DND-41 (cell line): ENCODE data around the gene SDR9C7.
"Not testable (repeated sequence)": the region's sequence is repeated elsewhere in the genome, so short reads cannot be mapped to it uniquely, and the experiment has no call there.

Experiments used
- ATAC-seq: fragments of 200-7000 bp; cut with Tn5 transposase; 3 replicates; pipeline ENCODE4 v1.9.1; 2021; ENCODE audit warnings: low read depth; ENCODE audit not compliant: insufficient read depth
- DNase-seq: peaks from one replicate; pipeline ENCODE4 v3.0.0-alpha.2; 2020
- H2AFZ ChIP-seq: 2 replicates; pipeline ENCODE4 v1.6.0; 2012; ENCODE audit warnings: low read depth, low read length
- H3K27ac ChIP-seq: 2 replicates; pipeline ENCODE4 v1.5.1; 2012; ENCODE audit warnings: low read length, inconsistent platforms
- H3K27me3 ChIP-seq: fragments of 200-600 bp; sonication (generic); 2 replicates; pipeline ENCODE4 v1.6.0; 2012; ENCODE audit warnings: low read length, mild to moderate bottlenecking, inconsistent platforms; ENCODE audit not compliant: insufficient read depth, poor library complexity
- H3K36me3 ChIP-seq: 2 replicates; pipeline ENCODE4 v1.5.1; 2012; ENCODE audit warnings: low read length, inconsistent platforms; ENCODE audit not compliant: insufficient read depth
- H3K4me1 ChIP-seq: 2 replicates; pipeline ENCODE4 v1.5.1; 2012; ENCODE audit warnings: mild to moderate bottlenecking, low read length; ENCODE audit not compliant: insufficient read depth
- H3K4me2 ChIP-seq: 2 replicates; pipeline ENCODE4 v1.6.0; 2012; ENCODE audit warnings: mild to moderate bottlenecking, moderate library complexity, low read length, inconsistent platforms; ENCODE audit not compliant: insufficient read depth
- H3K4me3 ChIP-seq, 2 experiments: fragments of 200-600 bp in 1 of 2; shearing (Covaris generic) in 1 of 2; 2 replicates each; pipeline ENCODE4 v1.5.1; 2012 to 2016; ENCODE audit warnings: inconsistent platforms in 2 of 2, low read length in 2 of 2, mild to moderate bottlenecking in 2 of 2, low read depth in 1 of 2, moderate library complexity in 1 of 2
- H3K79me2 ChIP-seq: 2 replicates; pipeline ENCODE4 v1.6.0; 2012; ENCODE audit warnings: low read length, inconsistent platforms; ENCODE audit not compliant: insufficient read depth
- H3K9ac ChIP-seq: 2 replicates; pipeline ENCODE4 v1.6.0; 2012; ENCODE audit warnings: low read depth, mild to moderate bottlenecking, inconsistent platforms, low read length, moderate library complexity
- H3K9me3 ChIP-seq: 2 replicates; pipeline ENCODE4 v1.5.1; 2012; ENCODE audit warnings: low read length, moderate library complexity, mild to moderate bottlenecking, inconsistent platforms; ENCODE audit not compliant: insufficient read depth, severe bottlenecking
- H4K20me1 ChIP-seq: 2 replicates; pipeline ENCODE4 v1.6.0; 2012; ENCODE audit warnings: low read length; ENCODE audit not compliant: insufficient read depth
- EZH2 ChIP-seq: IDR thresholded peaks from 3 replicates; pipeline ENCODE4 v1.6.1; 2012; ENCODE audit warnings: borderline replicate concordance, low read depth, mild to moderate bottlenecking, moderate library complexity, low read length, inconsistent platforms; ENCODE audit not compliant: severe bottlenecking
- TF ChIP-seq, protein P1 (sequence below): IDR thresholded peaks from 2 replicates; pipeline ENCODE4 v1.5.1; 2012; ENCODE audit warnings: borderline replicate concordance, low read length, moderate library complexity, mild to moderate bottlenecking; ENCODE audit not compliant: poor library complexity, severe bottlenecking; ENCODE audit errors: extremely low read depth

The SDR9C7 gene

DNA sequence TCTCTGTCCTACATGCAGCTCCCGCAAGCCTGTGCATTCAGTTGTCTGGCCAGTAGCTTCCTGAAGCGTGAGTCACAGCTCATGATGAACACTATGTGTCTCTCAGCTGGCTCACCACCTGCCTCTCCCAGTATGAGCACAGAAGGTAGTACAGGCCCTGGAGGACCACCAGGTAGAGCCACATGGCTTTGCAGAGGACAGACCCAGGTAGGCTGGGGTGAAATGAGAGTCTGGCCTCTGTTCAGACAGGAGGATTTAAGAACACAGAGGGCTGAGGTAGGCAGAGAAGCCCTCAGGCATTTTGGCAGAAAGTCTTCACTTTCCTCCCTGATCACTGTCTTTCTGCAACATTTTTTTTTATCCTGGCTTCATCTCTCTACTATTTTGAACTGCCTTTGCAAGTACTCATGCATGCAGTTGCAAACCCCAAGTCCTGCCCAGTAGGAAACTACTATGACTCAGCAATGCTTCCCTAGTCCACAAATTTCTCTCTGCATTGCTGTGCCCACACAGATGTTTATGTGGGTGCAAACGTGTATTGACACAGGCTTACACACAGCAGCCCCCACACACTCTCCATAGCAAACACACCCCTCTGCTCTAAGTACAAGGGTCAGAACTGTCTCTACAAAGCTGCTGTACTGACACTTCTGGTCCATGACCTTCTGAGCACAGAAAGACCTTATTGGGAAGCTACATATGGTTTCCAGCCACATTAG is 7.2 kb upstream of the SDR9C7 start:
- H2AFZ ChIP-seq, result no peak overlapping the region
- H4K20me1 ChIP-seq, result no peaks in the 10 kb centered on the region
- H3K9me3 ChIP-seq, result no peaks in the 10 kb centered on the region
- H3K79me2 ChIP-seq, result no peaks in the 10 kb centered on the region
- H3K36me3 ChIP-seq, result no peaks in the 10 kb centered on the region
- H3K4me1 ChIP-seq, result no peaks in the 10 kb centered on the region
- DNase-seq (no peak), ATAC-seq (no peak)
- no peak overlapping the region for H3K27ac ChIP-seq
- no peak overlapping the region for H3K9ac ChIP-seq
- TF ChIP-seq, protein P1, sequence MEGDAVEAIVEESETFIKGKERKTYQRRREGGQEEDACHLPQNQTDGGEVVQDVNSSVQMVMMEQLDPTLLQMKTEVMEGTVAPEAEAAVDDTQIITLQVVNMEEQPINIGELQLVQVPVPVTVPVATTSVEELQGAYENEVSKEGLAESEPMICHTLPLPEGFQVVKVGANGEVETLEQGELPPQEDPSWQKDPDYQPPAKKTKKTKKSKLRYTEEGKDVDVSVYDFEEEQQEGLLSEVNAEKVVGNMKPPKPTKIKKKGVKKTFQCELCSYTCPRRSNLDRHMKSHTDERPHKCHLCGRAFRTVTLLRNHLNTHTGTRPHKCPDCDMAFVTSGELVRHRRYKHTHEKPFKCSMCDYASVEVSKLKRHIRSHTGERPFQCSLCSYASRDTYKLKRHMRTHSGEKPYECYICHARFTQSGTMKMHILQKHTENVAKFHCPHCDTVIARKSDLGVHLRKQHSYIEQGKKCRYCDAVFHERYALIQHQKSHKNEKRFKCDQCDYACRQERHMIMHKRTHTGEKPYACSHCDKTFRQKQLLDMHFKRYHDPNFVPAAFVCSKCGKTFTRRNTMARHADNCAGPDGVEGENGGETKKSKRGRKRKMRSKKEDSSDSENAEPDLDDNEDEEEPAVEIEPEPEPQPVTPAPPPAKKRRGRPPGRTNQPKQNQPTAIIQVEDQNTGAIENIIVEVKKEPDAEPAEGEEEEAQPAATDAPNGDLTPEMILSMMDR, result no peak
- no peak for TF ChIP-seq EZH2
- H3K27me3 ChIP-seq, result no peaks in the 10 kb centered on the region
- H3K4me2 ChIP-seq, result no peak overlapping the region
- H3K4me3 ChIP-seq, result no peak overlapping the region

DNA sequence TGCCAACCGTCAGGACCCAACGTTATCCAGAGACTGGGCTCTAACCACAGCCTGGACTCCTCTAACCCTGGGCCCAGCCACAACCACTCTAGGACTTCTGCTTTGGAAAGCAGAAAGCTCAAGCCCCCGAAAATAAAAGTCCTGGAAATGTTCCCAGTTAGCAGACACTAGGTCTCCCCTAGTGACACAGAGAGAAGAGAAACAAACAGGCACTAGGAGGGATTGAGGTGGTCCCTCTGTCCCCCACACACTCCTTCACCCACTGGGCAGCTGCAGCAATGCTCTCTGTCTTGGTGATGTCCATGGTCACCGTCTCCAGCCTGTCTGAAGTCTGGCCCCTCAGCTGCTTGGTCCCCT is 6.7 kb upstream of the SDR9C7 start:
- not testable (repeated sequence) for H3K9me3 ChIP-seq, H3K36me3 ChIP-seq, H3K4me3 ChIP-seq, ATAC-seq, H3K27ac ChIP-seq, H3K27me3 ChIP-seq, DNase-seq, H3K4me2 ChIP-seq, H3K79me2 ChIP-seq, H3K4me1 ChIP-seq, H3K9ac ChIP-seq, H4K20me1 ChIP-seq, H2AFZ ChIP-seq

DNA sequence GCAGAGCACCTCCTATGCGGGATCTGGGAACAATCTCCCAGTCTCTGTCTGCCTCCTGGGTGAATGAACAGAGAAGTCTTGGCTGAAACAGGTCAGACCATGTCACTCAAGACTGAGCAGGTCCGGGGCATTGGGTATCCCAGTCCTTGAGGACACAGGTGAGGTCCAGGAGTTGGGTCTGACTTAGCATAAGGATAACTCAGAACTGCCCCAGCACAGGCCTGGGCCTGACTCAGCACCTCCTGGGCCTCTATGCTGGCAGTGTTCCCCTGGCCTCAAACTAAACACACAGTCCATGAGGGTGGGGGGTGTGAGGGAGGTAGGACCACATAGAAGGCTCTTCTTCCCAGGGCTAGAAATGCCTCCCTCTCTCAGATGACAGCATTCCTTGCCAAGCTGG is 1.5 kb upstream of the SDR9C7 start:
- Histone ChIP-seq H3K4me2 (no peak overlapping the region), H3K9me3 (no peaks in the 10 kb centered on the region), H3K79me2 (no peaks in the 10 kb centered on the region), H2AFZ (no peak overlapping the region), H3K4me3 (no peak overlapping the region), H3K36me3 (no peaks in the 10 kb centered on the region), H4K20me1 (no peaks in the 10 kb centered on the region), H3K4me1 (peaks cover 7% of the 10 kb centered on the region), H3K27me3 (no peaks in the 10 kb centered on the region), H3K9ac (no peak overlapping the region), H3K27ac (no peak overlapping the region)
- TF ChIP-seq, protein P1, result no peak
- no peak for TF ChIP-seq EZH2
- no peak for DNase-seq
- no peak for ATAC-seq

DNA sequence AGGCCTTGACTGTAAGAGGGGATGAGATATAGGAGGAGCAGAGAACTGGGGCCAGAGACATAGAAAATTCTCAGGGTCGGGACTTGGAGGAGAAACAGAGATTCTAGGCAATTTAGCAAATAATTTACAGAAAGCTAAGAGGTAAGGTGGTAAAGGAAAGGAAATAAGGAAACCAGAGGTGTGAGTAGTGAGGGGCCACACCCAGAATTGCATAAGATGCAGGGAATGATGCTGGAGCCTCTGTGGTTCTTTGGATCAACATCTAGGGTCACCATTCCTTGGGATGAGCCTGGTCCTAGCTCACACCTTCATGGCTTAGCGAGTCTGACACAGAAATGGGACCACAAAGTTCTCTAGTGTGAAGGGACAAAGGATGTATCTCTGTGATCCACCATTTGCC is 949 bp upstream of the SDR9C7 start:
- H3K4me3 ChIP-seq, result no peak overlapping the region
- no peak for ATAC-seq
- H3K79me2 ChIP-seq, result no peaks in the 10 kb centered on the region
- H3K27me3 ChIP-seq, result no peaks in the 10 kb centered on the region
- no peaks in the 10 kb centered on the region for H3K9me3 ChIP-seq
- H3K36me3 ChIP-seq, result no peaks in the 10 kb centered on the region
- H3K9ac ChIP-seq, result no peak overlapping the region
- no peak for DNase-seq
- no peak overlapping the region for H3K27ac ChIP-seq
- H2AFZ ChIP-seq, result no peak overlapping the region
- no peaks in the 10 kb centered on the region for H4K20me1 ChIP-seq
- H3K4me1 ChIP-seq, result peaks cover 7% of the 10 kb centered on the region
- TF ChIP-seq EZH2, result no peak
- TF ChIP-seq, protein P1, result no peak
- H3K4me2 ChIP-seq, result no peak overlapping the region
